Panc1 (cell line): ENCODE measurements around the gene PTK6. TPM values are rescaled to one million over a fixed set of nuclear protein-coding genes. Genes with fewer than 3 reads are reported as not detected.

ENCODE experiments used
- ATAC-seq: fragments of 200-7000 bp; cut with Tn5 transposase; 2 replicates; pipeline ENCODE4 v1.9.1; 2020; ENCODE audit warnings: mild to moderate bottlenecking, moderate library complexity
- BruUV-seq: library from RNA; stranded (reverse); fragments of 400-500 nt; replicated peaks from 2 replicates; lab custom pipeline; 2021; lab: Mats Ljungman, UMichigan
- CTCF ChIA-PET: fragments of 300-600 bp; sonication (Branson Sonifier 250); formaldehyde crosslinking; loops from one replicate; lab custom pipeline; 2022; ENCODE audit warnings: antibody characterized with exemption; lab: Charles Lee
- POLR2A ChIA-PET: fragments of 300-600 bp; sonication (Branson Sonifier 250); formaldehyde crosslinking; loops from one replicate; lab custom pipeline; 2022; ENCODE audit warnings: antibody characterized with exemption; lab: Charles Lee
- DNase-seq: peaks from one replicate; pipeline ENCODE4 v3.0.0-alpha.2; 2010; ENCODE audit warnings: low read depth, low spot score
- H3K27ac ChIP-seq: 2 replicates; pipeline ENCODE4 v1.5.1; 2011; ENCODE audit warnings: mild to moderate bottlenecking, low read length, inconsistent platforms
- H3K27me3 ChIP-seq: fragments of 200-500 bp; sonication (Bioruptor generic); 2 replicates; pipeline ENCODE4 v1.6.0; 2014; ENCODE audit warnings: low read length, inconsistent platforms; ENCODE audit not compliant: control insufficient read depth, insufficient read depth
- H3K36me3 ChIP-seq: fragments of 200-500 bp; sonication (Bioruptor generic); 2 replicates; pipeline ENCODE4 v1.5.1; 2014; ENCODE audit warnings: inconsistent platforms, mild to moderate bottlenecking, low read length, moderate library complexity; ENCODE audit not compliant: control insufficient read depth, insufficient read depth
- H3K4me1 ChIP-seq: 2 replicates; pipeline ENCODE4 v1.5.1; 2011; ENCODE audit warnings: inconsistent platforms, mild to moderate bottlenecking, low read length, moderate library complexity; ENCODE audit not compliant: control insufficient read depth, insufficient read depth
- H3K4me3 ChIP-seq, 2 experiments: 2 replicates each; pipeline ENCODE4 v1.5.1; 2011 to 2012; ENCODE audit warnings: low read depth in 2 of 2, low read length in 2 of 2, mild to moderate bottlenecking in 2 of 2, inconsistent platforms in 1 of 2, moderate library complexity in 1 of 2
- H3K9me3 ChIP-seq: fragments of 200-500 bp; sonication (Bioruptor generic); 2 replicates; pipeline ENCODE4 v1.5.1; 2014; ENCODE audit warnings: low read depth, mild to moderate bottlenecking, inconsistent platforms, low read length, moderate library complexity; ENCODE audit not compliant: control insufficient read depth, insufficient read depth
- CTCF ChIP-seq: fragments of 450-650 bp; IDR thresholded peaks from 2 replicates; pipeline ENCODE4 v1.5.1; 2017; ENCODE audit warnings: mild to moderate bottlenecking
- POLR2AphosphoS5 ChIP-seq: IDR thresholded peaks from 2 replicates; pipeline ENCODE4 v1.6.1; 2012; ENCODE audit warnings: mild to moderate bottlenecking, low read depth, low read length, moderate library complexity
- REST ChIP-seq, 2 experiments: IDR thresholded peaks; 2 replicates each; pipeline ENCODE4 v1.6.1; 2011 to 2012; ENCODE audit warnings: low read depth in 2 of 2, control low read depth in 1 of 2, low read length in 1 of 2, mild to moderate bottlenecking in 1 of 2, moderate library complexity in 1 of 2; ENCODE audit not compliant: insufficient read depth in 1 of 2
- SIN3A ChIP-seq: IDR thresholded peaks from 2 replicates; pipeline ENCODE4 v1.6.1; 2012; ENCODE audit warnings: low read depth, mild to moderate bottlenecking, low read length, moderate library complexity, borderline replicate concordance; ENCODE audit not compliant: insufficient read depth
- TCF7L2 ChIP-seq: IDR thresholded peaks from 2 replicates; pipeline ENCODE4 v1.6.1; 2011; ENCODE audit warnings: mild to moderate bottlenecking, low read depth, low read length, inconsistent platforms
- in situ Hi-C: cut with HindIII; loops from 2 replicates; pipeline ENCODE4 v1.10.0; 2016; ENCODE audit warnings: low sequenced_read_pairs, low pct_unique_long_range_greater_than_20kb
- intact Hi-C: fragments of 100-400 bp; cut with micrococcal nuclease; formaldehyde crosslinking; loops from one replicate; pipeline ENCODE4 v1.10.0; 2022; ENCODE audit not compliant: unreplicated experiment
- total RNA-seq: library from RNA; stranded (reverse); gene quantifications from one replicate; pipeline ENCODE4 v1.2.1, GENCODE V29; 2021; ENCODE audit not compliant: unreplicated experiment

Gene PTK6
- total RNA-seq, 1 experiment from 2014 or later: 6.5 TPM

GRCh38 chr20:63491635-63492230 lies 45.4 kb downstream of the PTK6 start:
- BruUV-seq: no TSS peak
- intact Hi-C loops (no loop called here), in situ Hi-C loops (no loop called here)
- ATAC-seq: no peak
- H3K9me3 ChIP-seq: no peaks in the 10 kb centered on the region
- POLR2A ChIA-PET: no interaction called here
- no peak overlapping the region for H3K27ac ChIP-seq
- TF ChIP-seq TCF7L2: no peak
- no peak overlapping the region for H3K4me3 ChIP-seq
- no peak for DNase-seq
- no peaks in the 10 kb centered on the region for H3K27me3 ChIP-seq
- no peaks in the 10 kb centered on the region for H3K36me3 ChIP-seq
- peaks cover 4% of the 10 kb centered on the region for H3K4me1 ChIP-seq
- CTCF ChIA-PET: no interaction called here

- no TSS peak for BruUV-seq
- Histone ChIP-seq H3K27ac (no peak overlapping the region), H3K36me3 (no peaks in the 10 kb centered on the region), H3K4me1 (no peaks in the 10 kb centered on the region), H3K9me3 (no peaks in the 10 kb centered on the region), H3K27me3 (no peaks in the 10 kb centered on the region), H3K4me3 (no peak overlapping the region)
- no peak for TF ChIP-seq CTCF
- TF ChIP-seq SIN3A: no peak
- TF ChIP-seq TCF7L2: no peak
- TF ChIP-seq REST (IDR thresholded peaks at IDR 0.05; ENCODE audit: insufficient read depth in 1 of 2, low read depth in 2 of 2, low read length in 1 of 2): no peak
- TF ChIP-seq POLR2AphosphoS5: no peak
- ChIA-PET POLR2A (no interaction called here), CTCF (no interaction called here)
- DNase-seq (no peak), ATAC-seq (no peak)
- intact Hi-C loops: no loop called here
- in situ Hi-C loops: no loop called here
Observed at GRCh38 chr20:63491078-63491477, 46.1 kb downstream of the PTK6 start.

GRCh38 chr20:63490416-63490815 lies 46.8 kb downstream of the PTK6 start:
- Histone ChIP-seq H3K9me3 (no peaks in the 10 kb centered on the region), H3K4me1 (peaks cover 4% of the 10 kb centered on the region), H3K4me3 (no peak overlapping the region), H3K36me3 (no peaks in the 10 kb centered on the region), H3K27ac (no peak overlapping the region), H3K27me3 (no peaks in the 10 kb centered on the region)
- BruUV-seq: no TSS peak
- in situ Hi-C loops (no loop called here), intact Hi-C loops (no loop called here)
- ChIA-PET POLR2A (no interaction called here), CTCF (no interaction called here)
- no peak for DNase-seq
- no peak for ATAC-seq
- TF ChIP-seq POLR2AphosphoS5 (no peak), TCF7L2 (no peak), REST (IDR thresholded peaks at IDR 0.05; ENCODE audit: insufficient read depth in 1 of 2, low read depth in 2 of 2, low read length in 1 of 2) (no peak), CTCF (no peak), SIN3A (no peak)
